ENCODE measurements around the gene CORO2B. TPM values are rescaled to one million over a fixed set of nuclear protein-coding genes. Genes with fewer than 3 reads are reported as not detected.
"Not testable (repeated sequence)": the region's sequence is repeated elsewhere in the genome, so short reads cannot be mapped to it uniquely, and the experiment has no call there.

The CORO2B gene
- polyA plus RNA-seq, 1 donor from 2014 or later, result 15.1 TPM

GRCh38 chr15:68644996-68645395, 66.2 kb downstream of the CORO2B start (continued):
- TF ChIP-seq MXI1 (conservative IDR thresholded peaks at IDR 0.05; ENCODE audit: poor library complexity, severe bottlenecking) (no peak), TAF1 (IDR thresholded peaks at IDR 0.05; ENCODE audit: low read depth) (no peak)

- Histone ChIP-seq H3K9me3 (ENCODE audit: low read length) (no peaks in the 10 kb centered on the region), H3F3A (ENCODE audit: insufficient read depth, low read length, poor library complexity, severe bottlenecking) (no peaks in the 10 kb centered on the region), H3K9ac (ENCODE audit: low read length) (no peak overlapping the region), H3K27me3 (ENCODE audit: insufficient read depth, low read depth, low read length) (no peaks in the 10 kb centered on the region), H3K9me2 (ENCODE audit: insufficient read depth, low read length) (no peaks in the 10 kb centered on the region), H3K27ac (ENCODE audit: low read length) (no peak overlapping the region), H3K4me2 (ENCODE audit: low read length) (no peak overlapping the region), H3K36me3 (ENCODE audit: insufficient read depth, low read length) (no peaks in the 10 kb centered on the region), H2AFZ (ENCODE audit: low read depth, low read length) (no peak overlapping the region), H4K20me1 (ENCODE audit: insufficient read depth) (no peaks in the 10 kb centered on the region), H3K79me2 (replicated peaks; ENCODE audit: insufficient read depth, low read length) (peaks cover 3% of the 10 kb centered on the region), H3K4me3 (ENCODE audit: low read length) (no peak overlapping the region)
- TF ChIP-seq, protein P1, sequence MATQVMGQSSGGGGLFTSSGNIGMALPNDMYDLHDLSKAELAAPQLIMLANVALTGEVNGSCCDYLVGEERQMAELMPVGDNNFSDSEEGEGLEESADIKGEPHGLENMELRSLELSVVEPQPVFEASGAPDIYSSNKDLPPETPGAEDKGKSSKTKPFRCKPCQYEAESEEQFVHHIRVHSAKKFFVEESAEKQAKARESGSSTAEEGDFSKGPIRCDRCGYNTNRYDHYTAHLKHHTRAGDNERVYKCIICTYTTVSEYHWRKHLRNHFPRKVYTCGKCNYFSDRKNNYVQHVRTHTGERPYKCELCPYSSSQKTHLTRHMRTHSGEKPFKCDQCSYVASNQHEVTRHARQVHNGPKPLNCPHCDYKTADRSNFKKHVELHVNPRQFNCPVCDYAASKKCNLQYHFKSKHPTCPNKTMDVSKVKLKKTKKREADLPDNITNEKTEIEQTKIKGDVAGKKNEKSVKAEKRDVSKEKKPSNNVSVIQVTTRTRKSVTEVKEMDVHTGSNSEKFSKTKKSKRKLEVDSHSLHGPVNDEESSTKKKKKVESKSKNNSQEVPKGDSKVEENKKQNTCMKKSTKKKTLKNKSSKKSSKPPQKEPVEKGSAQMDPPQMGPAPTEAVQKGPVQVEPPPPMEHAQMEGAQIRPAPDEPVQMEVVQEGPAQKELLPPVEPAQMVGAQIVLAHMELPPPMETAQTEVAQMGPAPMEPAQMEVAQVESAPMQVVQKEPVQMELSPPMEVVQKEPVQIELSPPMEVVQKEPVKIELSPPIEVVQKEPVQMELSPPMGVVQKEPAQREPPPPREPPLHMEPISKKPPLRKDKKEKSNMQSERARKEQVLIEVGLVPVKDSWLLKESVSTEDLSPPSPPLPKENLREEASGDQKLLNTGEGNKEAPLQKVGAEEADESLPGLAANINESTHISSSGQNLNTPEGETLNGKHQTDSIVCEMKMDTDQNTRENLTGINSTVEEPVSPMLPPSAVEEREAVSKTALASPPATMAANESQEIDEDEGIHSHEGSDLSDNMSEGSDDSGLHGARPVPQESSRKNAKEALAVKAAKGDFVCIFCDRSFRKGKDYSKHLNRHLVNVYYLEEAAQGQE (IDR thresholded peaks at IDR 0.05; ENCODE audit: borderline replicate concordance), result no peak
- no peak for TF ChIP-seq SMC3 (conservative IDR thresholded peaks at IDR 0.05; ENCODE audit: poor library complexity)
- TF ChIP-seq EP300 (conservative IDR thresholded peaks at IDR 0.05; ENCODE audit: poor library complexity, severe bottlenecking), result no peak
- TF ChIP-seq MXI1 (conservative IDR thresholded peaks at IDR 0.05; ENCODE audit: poor library complexity, severe bottlenecking), result no peak
- TF ChIP-seq EZH2 (IDR thresholded peaks at IDR 0.05; ENCODE audit: borderline replicate concordance, insufficient read depth, low read length, poor library complexity, severe bottlenecking), result no peak
- no peak for TF ChIP-seq RAD21 (conservative IDR thresholded peaks at IDR 0.05)
- TF ChIP-seq CTCF (IDR thresholded peaks at IDR 0.05; ENCODE audit: poor library complexity, severe bottlenecking), result no peak
- no peak for TF ChIP-seq POLR2AphosphoS5 (IDR thresholded peaks at IDR 0.05)
- no peak for TF ChIP-seq TAF1 (IDR thresholded peaks at IDR 0.05; ENCODE audit: low read depth)
These were observed 67.4 kb downstream of the CORO2B start for GRCh38 chr15:68646156-68646555.

DNA sequence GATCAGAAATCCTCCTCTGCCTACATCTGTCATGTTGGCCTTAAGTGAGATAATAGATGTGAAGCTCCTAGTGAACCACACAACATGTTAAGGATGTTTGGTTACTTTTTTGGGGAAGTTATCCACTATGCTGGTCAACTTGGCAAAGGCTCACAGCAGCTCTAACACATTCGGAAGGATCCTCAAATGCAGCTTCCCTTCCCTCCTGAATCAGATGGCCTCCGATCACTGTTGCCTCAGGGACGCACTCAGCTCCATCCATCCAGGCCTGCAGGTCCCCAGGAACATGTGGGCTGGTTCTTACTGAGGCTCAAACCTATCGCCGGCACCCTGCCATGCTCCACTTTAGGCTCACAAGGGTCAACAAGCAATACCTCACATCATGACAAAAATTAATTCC, 67.9 kb downstream of the CORO2B start:
- Histone ChIP-seq H2AFZ (ENCODE audit: low read depth, low read length) (no peak overlapping the region), H3F3A (ENCODE audit: insufficient read depth, low read length, poor library complexity, severe bottlenecking) (no peaks in the 10 kb centered on the region), H3K27ac (ENCODE audit: low read length) (no peak overlapping the region), H3K4me3 (ENCODE audit: low read length) (no peak overlapping the region), H3K36me3 (ENCODE audit: insufficient read depth, low read length) (no peaks in the 10 kb centered on the region), H3K9me3 (ENCODE audit: low read length) (no peaks in the 10 kb centered on the region), H3K9me2 (ENCODE audit: insufficient read depth, low read length) (no peaks in the 10 kb centered on the region), H3K9ac (ENCODE audit: low read length) (no peak overlapping the region), H3K27me3 (ENCODE audit: insufficient read depth, low read depth, low read length) (no peaks in the 10 kb centered on the region), H3K4me2 (ENCODE audit: low read length) (no peak overlapping the region), H3K79me2 (replicated peaks; ENCODE audit: insufficient read depth, low read length) (peaks cover 3% of the 10 kb centered on the region), H4K20me1 (ENCODE audit: insufficient read depth) (no peaks in the 10 kb centered on the region)
- no peak for TF ChIP-seq MXI1 (conservative IDR thresholded peaks at IDR 0.05; ENCODE audit: poor library complexity, severe bottlenecking)
- TF ChIP-seq EP300 (conservative IDR thresholded peaks at IDR 0.05; ENCODE audit: poor library complexity, severe bottlenecking), result no peak
- no peak for TF ChIP-seq EZH2 (IDR thresholded peaks at IDR 0.05; ENCODE audit: borderline replicate concordance, insufficient read depth, low read length, poor library complexity, severe bottlenecking)
- TF ChIP-seq, protein P1 (IDR thresholded peaks at IDR 0.05; ENCODE audit: borderline replicate concordance), result no peak
- no peak for TF ChIP-seq POLR2AphosphoS5 (IDR thresholded peaks at IDR 0.05)

- H3K36me3 ChIP-seq (ENCODE audit: insufficient read depth, low read length); H3K27ac ChIP-seq (ENCODE audit: low read length); H3K9ac ChIP-seq (ENCODE audit: low read length); H2AFZ ChIP-seq (ENCODE audit: low read depth, low read length); H3K9me2 ChIP-seq (ENCODE audit: insufficient read depth, low read length); H3K4me2 ChIP-seq (ENCODE audit: low read length); H3K79me2 ChIP-seq (replicated peaks; ENCODE audit: insufficient read depth, low read length); H3K27me3 ChIP-seq (ENCODE audit: insufficient read depth, low read depth, low read length); H3K9me3 ChIP-seq (ENCODE audit: low read length); H3F3A ChIP-seq (ENCODE audit: insufficient read depth, low read length, poor library complexity, severe bottlenecking); H4K20me1 ChIP-seq (ENCODE audit: insufficient read depth); H3K4me3 ChIP-seq (ENCODE audit: low read length): not testable (repeated sequence)
These were observed 68.6 kb downstream of the CORO2B start for GRCh38 chr15:68647361-68647760.

All from neural cell (in vitro differentiated cells).